Ectodermal cell (in vitro differentiated cells): Measurements from ENCODE around the gene FHOD3.
"Not testable (repeated sequence)": the region's sequence is repeated elsewhere in the genome, so short reads cannot be mapped to it uniquely, and the experiment has no call there.

Experiments used
- H3K27ac ChIP-seq: 2 replicates; pipeline ENCODE4 v1.7.0; 2013; ENCODE audit warnings: mild to moderate bottlenecking, low read depth, low read length; ENCODE audit not compliant: insufficient read depth, poor library complexity, severe bottlenecking
- H3K27me3 ChIP-seq: 2 replicates; pipeline ENCODE4 v1.7.0; 2013; ENCODE audit warnings: mild to moderate bottlenecking, low read length; ENCODE audit not compliant: insufficient read depth, control insufficient read depth, poor library complexity, severe bottlenecking
- H3K36me3 ChIP-seq: one replicate; pipeline ENCODE4 v1.7.0; 2013; ENCODE audit warnings: low read length; ENCODE audit not compliant: control insufficient read depth, insufficient read depth
- H3K4me1 ChIP-seq: one replicate; pipeline ENCODE4 v1.7.0; 2013; ENCODE audit warnings: low read length; ENCODE audit not compliant: control insufficient read depth, insufficient read depth
- H3K4me3 ChIP-seq: 2 replicates; pipeline ENCODE4 v1.7.0; 2013; ENCODE audit warnings: low read depth, low read length, control low read depth; ENCODE audit not compliant: insufficient read depth
- H3K9me3 ChIP-seq: 2 replicates; pipeline ENCODE4 v1.7.0; 2013; ENCODE audit warnings: mild to moderate bottlenecking, low read length, moderate library complexity; ENCODE audit not compliant: control insufficient read depth
- WGBS, 2 experiments: methylation state at CpG; one replicate each; pipeline ENCODE4 v1.1.7; 2013; ENCODE audit warnings: missing lambda C conversion rate in 2 of 2; 5-methylcytosine and 5-hydroxymethylcytosine counted together

Gene FHOD3

DNA sequence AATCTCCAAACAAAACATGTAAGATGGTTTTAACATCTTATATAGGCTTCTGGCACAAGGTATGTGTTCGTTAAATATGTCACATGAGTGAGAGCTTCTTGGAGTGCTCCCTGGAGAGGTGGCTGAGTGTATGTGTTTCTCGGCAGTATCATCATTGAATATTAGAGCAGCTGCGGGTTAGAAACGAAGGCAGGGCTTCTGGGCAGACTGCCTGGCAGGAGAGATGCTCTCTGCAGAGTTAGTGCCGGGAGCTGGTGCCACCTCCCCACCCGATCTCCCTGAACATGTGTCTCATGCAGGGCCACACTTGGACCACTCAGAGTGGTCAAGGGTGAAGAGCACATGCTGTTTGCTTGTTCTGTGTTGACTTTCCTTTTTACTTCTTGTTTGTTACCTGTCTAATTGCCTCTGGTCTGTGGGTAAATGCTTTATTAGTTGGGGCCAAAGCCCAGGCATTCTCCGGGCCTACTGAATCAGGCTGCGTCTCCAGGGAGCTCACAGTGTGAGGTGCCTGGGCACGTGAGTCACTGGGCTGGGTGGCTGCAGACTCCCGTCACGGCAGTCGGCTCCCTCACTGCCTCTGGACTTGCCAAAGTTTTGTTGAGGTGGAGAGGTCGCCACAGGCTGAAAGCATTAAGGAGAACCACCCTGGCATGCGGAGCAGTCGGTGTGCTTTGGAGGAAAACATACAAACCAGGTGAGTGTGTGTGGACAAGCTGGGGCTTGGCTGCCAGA, 246.6 kb downstream of the FHOD3 start:
- H3K36me3 ChIP-seq, result no peaks in the 10 kb centered on the region
- H3K27ac ChIP-seq, result no peak overlapping the region
- H3K9me3 ChIP-seq, result peaks cover 3% of the 10 kb centered on the region
- H3K27me3 ChIP-seq, result no peaks in the 10 kb centered on the region
- H3K4me3 ChIP-seq, result no peak overlapping the region
- no peaks in the 10 kb centered on the region for H3K4me1 ChIP-seq
- 91 to 93% methylated on average over 15 of the region's 15 CpGs for WGBS, 2 experiments

GRCh38 chr18:36545821-36546427, 248.4 kb downstream of the FHOD3 start:
- 92 to 96% methylated on average over 5 of the region's 6 CpGs for WGBS, 2 experiments
- Histone ChIP-seq H3K4me3 (no peak overlapping the region), H3K4me1 (no peaks in the 10 kb centered on the region), H3K9me3 (peaks cover 3% of the 10 kb centered on the region), H3K36me3 (no peaks in the 10 kb centered on the region), H3K27me3 (no peaks in the 10 kb centered on the region), H3K27ac (no peak overlapping the region)

- Histone ChIP-seq H3K9me3 (peaks cover 3% of the 10 kb centered on the region), H3K4me1 (no peaks in the 10 kb centered on the region), H3K36me3 (no peaks in the 10 kb centered on the region), H3K27ac (no peak overlapping the region), H3K4me3 (no peak overlapping the region), H3K27me3 (no peaks in the 10 kb centered on the region)
- WGBS, 2 experiments, result 93 to 96% methylated on average over 8 of the region's 8 CpGs
Measured at GRCh38 chr18:36546876-36547275, 249.4 kb downstream of the FHOD3 start.

GRCh38 chr18:36547544-36547943, 250.0 kb downstream of the FHOD3 start:
- peaks cover 3% of the 10 kb centered on the region for H3K9me3 ChIP-seq
- no peaks in the 10 kb centered on the region for H3K27me3 ChIP-seq
- H3K36me3 ChIP-seq, result no peaks in the 10 kb centered on the region
- no peaks in the 10 kb centered on the region for H3K4me1 ChIP-seq
- no peak overlapping the region for H3K4me3 ChIP-seq
- WGBS, 2 experiments, result 92 to 94% methylated on average over 11 of the region's 11 CpGs
- no peak overlapping the region for H3K27ac ChIP-seq

- not testable (repeated sequence) for H3K27me3 ChIP-seq, H3K36me3 ChIP-seq, H3K4me3 ChIP-seq, H3K9me3 ChIP-seq, H3K27ac ChIP-seq, H3K4me1 ChIP-seq
- WGBS, 2 experiments, result 91% methylated on average over 1 of the region's 1 CpG; no CpG with 5 or more reads in 1 of the 2 experiments
Measured at GRCh38 chr18:36551274-36551673, 253.8 kb downstream of the FHOD3 start.

DNA sequence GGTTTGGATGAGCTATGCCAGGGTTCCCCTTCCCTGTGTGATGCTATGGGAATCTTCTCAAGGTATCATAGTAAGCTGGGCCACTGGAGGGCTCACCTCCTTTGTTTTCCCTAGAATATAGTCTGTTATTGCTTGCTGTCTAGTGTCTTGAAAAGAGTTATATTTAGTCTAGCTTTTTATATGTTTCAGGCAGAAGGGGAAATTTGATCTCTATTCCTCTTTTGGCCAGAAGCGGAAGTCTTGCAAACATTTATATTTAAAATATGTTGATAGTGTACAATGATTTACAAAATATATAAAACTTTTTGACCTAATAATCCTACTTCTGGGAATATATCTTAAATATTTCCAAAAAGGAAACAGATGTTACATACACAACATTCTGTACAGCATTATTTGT, 260.7 kb downstream of the FHOD3 start:
- Histone ChIP-seq H3K9me3 (no peaks in the 10 kb centered on the region), H3K4me3 (no peak overlapping the region), H3K27ac (no peak overlapping the region), H3K4me1 (no peaks in the 10 kb centered on the region), H3K36me3 (no peaks in the 10 kb centered on the region), H3K27me3 (no peaks in the 10 kb centered on the region)
- WGBS, 2 experiments, result no CpG with 5 or more reads among the region's 1 CpG

DNA sequence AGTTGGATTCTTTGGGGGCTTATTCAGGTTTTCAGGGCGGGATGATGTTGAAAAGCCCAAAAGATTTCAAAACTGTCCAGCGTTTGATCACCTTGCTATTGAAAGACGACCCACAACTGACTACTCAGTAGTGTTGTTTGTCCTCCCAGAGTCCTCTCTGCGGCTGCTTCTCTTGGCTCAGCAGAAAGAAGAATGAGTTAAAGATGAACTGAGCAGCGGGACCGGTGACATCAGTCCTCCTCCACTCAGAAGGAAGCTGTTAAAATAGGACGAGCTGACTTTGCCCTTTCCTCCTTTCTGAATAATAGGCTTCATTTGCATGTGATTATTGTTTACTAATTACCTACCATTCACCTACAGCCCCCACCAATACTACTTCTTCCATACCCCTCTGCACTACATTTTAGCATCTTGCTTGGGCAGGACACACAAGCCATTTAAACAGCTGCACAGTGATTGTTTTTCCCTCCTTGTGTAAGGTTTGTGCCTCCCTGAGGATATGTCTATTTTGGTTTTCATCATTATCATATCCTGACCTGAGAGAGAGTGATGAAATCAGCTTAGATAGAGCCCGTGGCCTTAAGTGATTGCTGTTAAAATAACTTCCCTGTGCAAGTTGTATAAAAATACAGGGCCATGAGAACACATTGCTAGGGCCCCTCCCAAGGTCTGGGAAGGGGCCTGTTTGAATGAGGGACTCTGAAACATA, 261.8 kb downstream of the FHOD3 start:
- no peak overlapping the region for H3K4me3 ChIP-seq
- no peaks in the 10 kb centered on the region for H3K9me3 ChIP-seq
- no peaks in the 10 kb centered on the region for H3K36me3 ChIP-seq
- no peak overlapping the region for H3K27ac ChIP-seq
- 86 to 90% methylated on average over 8 of the region's 8 CpGs for WGBS, 2 experiments
- peaks cover 8% of the 10 kb centered on the region for H3K4me1 ChIP-seq
- H3K27me3 ChIP-seq, result no peaks in the 10 kb centered on the region

- H3K4me3 ChIP-seq, result no peak overlapping the region
- H3K36me3 ChIP-seq, result no peaks in the 10 kb centered on the region
- no peak overlapping the region for H3K27ac ChIP-seq
- H3K27me3 ChIP-seq, result no peaks in the 10 kb centered on the region
- H3K4me1 ChIP-seq, result peaks cover 14% of the 10 kb centered on the region
- WGBS, 2 experiments, result 92 to 100% methylated on average over 2 of the region's 2 CpGs
- no peaks in the 10 kb centered on the region for H3K9me3 ChIP-seq
Measured at GRCh38 chr18:36560187-36560586, 262.7 kb downstream of the FHOD3 start.

- 96% methylated on average over 2 of the region's 2 CpGs for WGBS, 2 experiments
- Histone ChIP-seq H3K4me3 (no peak overlapping the region), H3K36me3 (no peaks in the 10 kb centered on the region), H3K27me3 (no peaks in the 10 kb centered on the region), H3K4me1 (peaks cover 14% of the 10 kb centered on the region), H3K27ac (no peak overlapping the region), H3K9me3 (no peaks in the 10 kb centered on the region)
Measured at GRCh38 chr18:36561046-36561445, 263.5 kb downstream of the FHOD3 start.

DNA sequence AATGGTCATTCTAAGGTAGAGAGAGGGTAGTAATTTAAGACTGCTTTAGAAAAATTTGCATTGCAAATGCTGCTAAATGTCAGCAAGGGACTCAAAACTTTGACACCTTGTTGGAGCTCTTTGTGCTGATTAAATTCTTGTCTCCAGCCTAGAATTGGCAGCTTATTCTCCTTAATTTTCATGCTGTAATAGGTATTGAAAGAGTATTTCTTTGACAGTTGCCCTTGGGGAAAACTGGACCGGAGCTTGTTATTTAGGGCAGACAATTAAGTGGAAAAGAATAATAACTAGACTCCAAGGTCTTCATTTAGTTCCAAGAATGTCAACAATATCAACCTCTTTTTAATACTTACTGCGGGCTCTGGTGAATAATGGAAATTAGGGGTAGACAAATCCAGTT, 267.3 kb downstream of the FHOD3 start:
- no peak overlapping the region for H3K4me3 ChIP-seq
- H3K4me1 ChIP-seq, result peaks cover 25% of the 10 kb centered on the region
- no peak overlapping the region for H3K27ac ChIP-seq
- H3K9me3 ChIP-seq, result no peaks in the 10 kb centered on the region
- WGBS, 2 experiments, result 62 to 64% methylated on average over 2 of the region's 2 CpGs
- no peaks in the 10 kb centered on the region for H3K27me3 ChIP-seq
- H3K36me3 ChIP-seq, result no peaks in the 10 kb centered on the region
